GM21786 (cell line): ENCODE results near the gene DNAH2.

ENCODE experiments used
- ATAC-seq: cut with Tn5 transposase; IDR thresholded peaks from one replicate; pipeline ENCODE4 v1.9.1; 2021; ENCODE audit not compliant: unreplicated experiment

DNAH2 gene

GRCh38 chr17:7719661-7720060, 2.1 kb downstream of the DNAH2 start:
- no peak for ATAC-seq

- no peak for ATAC-seq
These were observed 2.6 kb downstream of the DNAH2 start for GRCh38 chr17:7720125-7720524.

- ATAC-seq = no peak
These were observed 4.1 kb downstream of the DNAH2 start for GRCh38 chr17:7721612-7722011.

- no peak for ATAC-seq
These were observed 10.3 kb downstream of the DNAH2 start for GRCh38 chr17:7727886-7728285.

GRCh38 chr17:7729816-7730215, 12.3 kb downstream of the DNAH2 start:
- ATAC-seq = no peak

- ATAC-seq = no peak
These were observed 15.5 kb downstream of the DNAH2 start for GRCh38 chr17:7732981-7733539.

GRCh38 chr17:7737601-7738000, 20.1 kb downstream of the DNAH2 start:
- ATAC-seq = no peak

- ATAC-seq = no peak
These were observed 22.2 kb downstream of the DNAH2 start for GRCh38 chr17:7739746-7740145.

- ATAC-seq = no peak
These were observed 23.0 kb downstream of the DNAH2 start for GRCh38 chr17:7740481-7741001.

- ATAC-seq = no peak
These were observed 25.2 kb downstream of the DNAH2 start for GRCh38 chr17:7742729-7743128.

GRCh38 chr17:7744416-7744815, 26.9 kb downstream of the DNAH2 start:
- ATAC-seq = no peak

- ATAC-seq = no peak
These were observed 28.4 kb downstream of the DNAH2 start for GRCh38 chr17:7745748-7746470.

GRCh38 chr17:7747635-7748071, 30.1 kb downstream of the DNAH2 start:
- ATAC-seq = no peak

- no peak for ATAC-seq
These were observed 30.7 kb downstream of the DNAH2 start for GRCh38 chr17:7748076-7748775.

- no peak for ATAC-seq
These were observed 32.8 kb downstream of the DNAH2 start for GRCh38 chr17:7750321-7750821.

GRCh38 chr17:7754656-7755055, 37.1 kb downstream of the DNAH2 start:
- ATAC-seq = no peak

- ATAC-seq = no peak
These were observed 37.7 kb downstream of the DNAH2 start for GRCh38 chr17:7755095-7755890.

GRCh38 chr17:7756968-7757367, 39.4 kb downstream of the DNAH2 start:
- ATAC-seq = no peak

GRCh38 chr17:7763919-7764318, 46.4 kb downstream of the DNAH2 start:
- no peak for ATAC-seq

- no peak for ATAC-seq
These were observed 49.5 kb downstream of the DNAH2 start for GRCh38 chr17:7767004-7767403.

GRCh38 chr17:7767405-7768021, 50.0 kb downstream of the DNAH2 start:
- ATAC-seq = no peak
